SW 1271 (cell line): ENCODE results near the gene FCHSD1.

Source experiments
- DNase-seq, 2 experiments: peaks; one replicate each; lab custom pipeline; 2025; lab: John Stamatoyannopoulos, UW

Gene FCHSD1

DNA sequence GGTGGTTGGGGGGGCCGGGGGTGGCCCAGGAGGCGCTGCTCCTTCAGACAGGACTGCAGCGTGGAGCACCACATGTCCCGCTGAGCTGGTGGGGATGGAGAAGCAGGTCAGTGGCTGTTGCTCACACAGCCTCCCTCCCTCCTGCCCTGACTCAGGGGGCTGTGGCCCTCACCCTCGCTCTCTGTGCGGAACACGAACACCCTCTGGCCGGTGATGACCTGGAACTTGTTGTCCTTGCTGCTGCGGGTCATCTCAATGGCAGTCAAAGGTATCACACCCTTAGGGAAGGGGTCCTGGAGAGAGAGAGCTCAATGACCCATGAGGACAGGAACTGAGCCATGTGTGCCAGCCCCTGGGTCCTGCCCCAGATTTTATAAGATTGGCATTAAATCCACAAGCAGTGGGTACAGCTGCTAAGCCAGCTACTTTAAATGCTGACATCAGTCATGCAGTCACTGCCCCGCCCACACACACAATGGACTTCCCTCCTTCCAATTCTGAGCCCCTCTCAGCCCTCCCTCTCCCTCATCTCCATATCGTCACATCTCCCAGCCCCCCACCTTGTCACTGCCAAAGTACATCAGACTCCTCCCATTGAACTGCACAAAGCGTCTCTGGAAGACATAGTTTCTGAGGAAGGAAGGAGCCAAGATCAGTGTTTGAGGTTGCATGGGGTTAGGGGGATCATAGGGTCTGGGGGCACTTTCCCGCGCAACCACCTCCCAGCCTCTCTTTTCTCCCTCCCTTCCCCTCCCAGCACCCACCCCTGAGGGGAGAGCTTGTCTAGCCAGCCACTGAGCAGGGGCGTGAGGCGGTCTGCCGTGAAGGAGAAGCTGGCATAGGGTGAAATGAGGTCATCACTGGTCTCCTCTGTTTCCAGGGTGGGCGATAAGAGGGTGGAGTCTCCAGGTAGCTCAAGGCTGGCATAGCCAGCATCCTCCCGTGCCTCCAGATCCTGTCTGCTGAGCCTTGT is 21.9 kb upstream of the FCHSD1 start:
- DNase-seq, result no peak

GRCh38 chr5:141672071-141672840 is 21.0 kb upstream of the FCHSD1 start:
- no peak for DNase-seq

- no peak for DNase-seq
Measured at GRCh38 chr5:141669520-141669919, 18.3 kb upstream of the FCHSD1 start.

- DNase-seq, result no peak
Measured at GRCh38 chr5:141668601-141669265, 17.5 kb upstream of the FCHSD1 start.

- no peak for DNase-seq
Measured at GRCh38 chr5:141665995-141666940, 15.1 kb upstream of the FCHSD1 start.

- DNase-seq, result peak in 1 of 2 experiments; percentile 48
Measured at GRCh38 chr5:141664733-141665461, 13.7 kb upstream of the FCHSD1 start.

GRCh38 chr5:141663506-141663905 is 12.3 kb upstream of the FCHSD1 start:
- no peak for DNase-seq

DNA sequence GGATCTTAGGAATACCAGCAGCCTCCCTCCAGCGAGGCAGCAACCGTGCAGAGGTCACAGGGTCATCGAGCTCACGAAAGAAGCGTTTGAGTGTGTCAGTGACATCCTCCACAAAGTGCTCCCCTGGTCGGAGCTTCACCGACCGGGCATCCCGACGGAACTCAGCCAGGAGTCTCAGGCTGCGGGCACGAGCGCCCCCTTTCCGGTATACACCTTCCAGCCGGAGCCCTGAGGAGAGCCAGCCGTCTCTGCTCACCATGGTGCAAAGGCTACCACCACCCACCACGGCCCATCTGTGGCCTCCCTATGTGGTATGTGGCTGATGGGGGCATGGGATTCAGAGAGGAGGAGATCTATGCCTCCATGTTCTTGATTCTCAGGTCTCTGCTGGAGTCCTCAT is 10.8 kb upstream of the FCHSD1 start:
- DNase-seq, result no peak

GRCh38 chr5:141657937-141658545 is 6.8 kb upstream of the FCHSD1 start:
- peak; percentile 34 to 48 for DNase-seq

DNA sequence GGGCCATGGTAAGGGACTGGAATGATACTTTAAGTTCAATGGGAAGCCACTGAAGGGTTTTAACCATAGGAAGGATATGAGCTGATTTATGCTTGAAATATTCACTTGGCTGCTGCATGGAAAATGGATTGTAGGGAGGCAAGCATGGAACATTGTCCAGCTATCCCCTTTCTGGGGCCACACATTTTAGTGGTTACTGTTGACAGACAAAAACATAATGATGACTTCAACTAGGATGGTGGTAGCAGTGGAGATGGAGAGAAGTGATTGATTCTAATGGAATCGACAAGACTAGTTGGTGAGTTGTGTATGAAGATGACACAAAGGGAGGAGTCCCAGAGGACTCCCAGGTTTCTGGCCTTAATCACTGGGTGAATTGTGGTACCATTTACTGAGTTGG is 6.2 kb upstream of the FCHSD1 start:
- no peak for DNase-seq

DNA sequence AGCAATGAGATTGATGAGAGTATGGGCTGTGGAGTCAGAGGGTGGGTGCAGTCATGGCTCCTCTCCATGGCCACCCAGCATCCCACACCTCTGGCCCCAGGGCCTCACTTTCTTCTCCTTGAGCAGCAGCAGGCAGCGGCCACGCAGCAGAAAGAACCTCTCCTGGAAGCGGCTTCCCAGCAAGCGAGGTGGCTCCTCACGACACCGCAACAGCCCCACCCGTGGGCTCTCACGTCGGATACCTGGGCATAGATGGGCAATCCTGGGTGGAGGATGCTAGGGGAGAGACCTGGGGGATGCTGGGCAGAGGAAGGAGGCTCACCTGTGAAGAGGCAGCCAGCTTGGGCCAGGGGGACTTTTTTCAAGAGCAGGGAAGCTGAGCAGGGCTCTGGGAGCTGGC is 5.2 kb upstream of the FCHSD1 start:
- no peak for DNase-seq

- no peak for DNase-seq
Measured at GRCh38 chr5:141655020-141655419, 3.8 kb upstream of the FCHSD1 start.

- DNase-seq, result peak; percentile 15 to 33
Measured at GRCh38 chr5:141654298-141654697, 3.1 kb upstream of the FCHSD1 start.

- DNase-seq, result no peak
Measured at GRCh38 chr5:141651728-141652105, 499 bp upstream of the FCHSD1 start.

DNA sequence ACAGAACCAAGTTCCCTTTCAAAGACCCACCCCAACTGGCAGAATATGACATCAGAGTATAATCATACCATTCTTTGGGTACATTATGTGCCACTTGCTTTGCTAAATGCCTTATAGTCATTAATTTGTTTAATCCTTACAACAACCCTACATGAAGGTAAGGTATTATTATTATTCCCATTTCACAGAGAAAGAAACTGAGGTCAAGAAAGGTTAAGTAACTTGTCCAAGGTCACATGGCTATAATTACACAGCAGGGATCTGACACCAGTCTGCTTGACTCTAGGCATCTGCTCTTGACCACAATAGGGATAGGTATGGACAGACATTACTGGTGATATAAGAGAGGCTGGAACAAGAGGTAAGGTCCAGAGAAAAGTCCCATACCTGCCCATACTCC is 1.2 kb downstream of the FCHSD1 start:
- no peak for DNase-seq

GRCh38 chr5:141649056-141649688 is 2.0 kb downstream of the FCHSD1 start:
- DNase-seq, result no peak

- no peak for DNase-seq
Measured at GRCh38 chr5:141647851-141648250, 3.4 kb downstream of the FCHSD1 start.

- DNase-seq, result no peak
Measured at GRCh38 chr5:141647242-141647641, 4.0 kb downstream of the FCHSD1 start.

DNA sequence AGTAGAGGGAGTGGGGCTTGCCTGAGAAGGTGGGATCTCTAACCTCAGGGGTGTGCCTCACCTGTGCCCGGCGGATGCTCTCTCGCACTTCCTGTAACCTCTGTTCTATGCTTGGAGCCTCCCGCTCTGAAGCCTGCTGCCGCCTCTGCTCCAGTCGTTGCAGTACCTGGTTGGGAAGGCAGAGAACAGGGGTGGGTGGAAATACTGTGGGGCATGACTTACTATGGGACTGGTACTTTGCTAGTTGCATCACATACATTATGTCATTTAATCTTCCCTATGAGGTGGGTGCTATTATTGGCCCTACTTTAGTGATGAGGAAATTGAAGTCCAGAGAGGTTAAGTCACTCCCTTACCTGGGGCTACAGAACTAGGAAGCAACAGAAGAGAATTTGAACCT is 5.2 kb downstream of the FCHSD1 start:
- no peak for DNase-seq
